Measurements from ENCODE around the gene RBM33.

Gene RBM33

GRCh38 chr7:155731871-155732270 is 87.4 kb downstream of the RBM33 start:
- TF ChIP-seq FOXP2 (optimal IDR thresholded peaks at IDR 0.05; ENCODE audit: control extremely low read depth, extremely low read length, insufficient read depth): no peak
- TF ChIP-seq EZH2 (IDR thresholded peaks at IDR 0.05): no peak
- no peak for TF ChIP-seq POLR2AphosphoS5 (IDR thresholded peaks at IDR 0.05; ENCODE audit: borderline replicate concordance, low read depth, low read length)
- Histone ChIP-seq H3K27ac (no peak overlapping the region), H3K36me3 (ENCODE audit: insufficient read depth, low read length) (peaks cover 27% of the 10 kb centered on the region), H3K4me3 (no peak overlapping the region), H3K9ac (ENCODE audit: insufficient read length) (no peak overlapping the region), H3K9me3 (ENCODE audit: low read depth, low read length) (no peaks in the 10 kb centered on the region)
- DNase-seq (ENCODE audit: low read depth, low spot score): no peak

- no peak overlapping the region for H3K27ac ChIP-seq
- no peaks in the 10 kb centered on the region for H3K9me3 ChIP-seq (ENCODE audit: low read depth, low read length)
- peaks cover 28% of the 10 kb centered on the region for H3K36me3 ChIP-seq (ENCODE audit: insufficient read depth, low read length)
- TF ChIP-seq POLR2AphosphoS5 (IDR thresholded peaks at IDR 0.05; ENCODE audit: borderline replicate concordance, low read depth, low read length): no peak
- TF ChIP-seq EZH2 (IDR thresholded peaks at IDR 0.05): no peak
- TF ChIP-seq FOXP2 (optimal IDR thresholded peaks at IDR 0.05; ENCODE audit: control extremely low read depth, extremely low read length, insufficient read depth): no peak
- no peak for DNase-seq (ENCODE audit: low read depth, low spot score)
- H3K9ac ChIP-seq (ENCODE audit: insufficient read length): no peak overlapping the region
- H3K4me3 ChIP-seq: no peak overlapping the region
Measured at GRCh38 chr7:155732286-155732685, 87.8 kb downstream of the RBM33 start.

- peaks cover 39% of the 10 kb centered on the region for H3K36me3 ChIP-seq (ENCODE audit: insufficient read depth, low read length)
- H3K27ac ChIP-seq: no peak overlapping the region
- no peak for DNase-seq (ENCODE audit: low read depth, low spot score)
- H3K4me3 ChIP-seq: no peak overlapping the region
- H3K9me3 ChIP-seq (ENCODE audit: low read depth, low read length): no peaks in the 10 kb centered on the region
- H3K9ac ChIP-seq (ENCODE audit: insufficient read length): no peak overlapping the region
- TF ChIP-seq FOXP2 (optimal IDR thresholded peaks at IDR 0.05; ENCODE audit: control extremely low read depth, extremely low read length, insufficient read depth): no peak
- TF ChIP-seq POLR2AphosphoS5 (IDR thresholded peaks at IDR 0.05; ENCODE audit: borderline replicate concordance, low read depth, low read length): no peak
- TF ChIP-seq EZH2 (IDR thresholded peaks at IDR 0.05): no peak
Measured at GRCh38 chr7:155733582-155734444, 89.4 kb downstream of the RBM33 start.

GRCh38 chr7:155734445-155734809 is 90.0 kb downstream of the RBM33 start:
- no peak overlapping the region for H3K4me3 ChIP-seq
- no peak overlapping the region for H3K27ac ChIP-seq
- no peak for DNase-seq (ENCODE audit: low read depth, low spot score)
- H3K9me3 ChIP-seq (ENCODE audit: low read depth, low read length): no peaks in the 10 kb centered on the region
- no peak overlapping the region for H3K9ac ChIP-seq (ENCODE audit: insufficient read length)
- peaks cover 45% of the 10 kb centered on the region for H3K36me3 ChIP-seq (ENCODE audit: insufficient read depth, low read length)
- TF ChIP-seq FOXP2 (optimal IDR thresholded peaks at IDR 0.05; ENCODE audit: control extremely low read depth, extremely low read length, insufficient read depth): no peak
- no peak for TF ChIP-seq POLR2AphosphoS5 (IDR thresholded peaks at IDR 0.05; ENCODE audit: borderline replicate concordance, low read depth, low read length)
- TF ChIP-seq EZH2 (IDR thresholded peaks at IDR 0.05): no peak

- no peak for TF ChIP-seq EZH2 (IDR thresholded peaks at IDR 0.05)
- Histone ChIP-seq H3K27ac (no peak overlapping the region), H3K4me3 (no peak overlapping the region), H3K9me3 (ENCODE audit: low read depth, low read length) (no peaks in the 10 kb centered on the region), H3K9ac (ENCODE audit: insufficient read length) (no peak overlapping the region), H3K36me3 (ENCODE audit: insufficient read depth, low read length) (peaks cover 47% of the 10 kb centered on the region)
- DNase-seq (ENCODE audit: low read depth, low spot score): no peak
Measured at GRCh38 chr7:155735442-155736115, 91.1 kb downstream of the RBM33 start.

GRCh38 chr7:155737590-155737989 is 93.1 kb downstream of the RBM33 start:
- no peak for DNase-seq (ENCODE audit: low read depth, low spot score)
- Histone ChIP-seq H3K9me3 (ENCODE audit: low read depth, low read length) (no peaks in the 10 kb centered on the region), H3K27ac (no peak overlapping the region), H3K9ac (ENCODE audit: insufficient read length) (no peak overlapping the region), H3K4me3 (no peak overlapping the region), H3K36me3 (ENCODE audit: insufficient read depth, low read length) (peaks cover 67% of the 10 kb centered on the region)
- TF ChIP-seq EZH2 (IDR thresholded peaks at IDR 0.05) (no peak), FOXP2 (optimal IDR thresholded peaks at IDR 0.05; ENCODE audit: control extremely low read depth, extremely low read length, insufficient read depth) (no peak), POLR2AphosphoS5 (IDR thresholded peaks at IDR 0.05; ENCODE audit: borderline replicate concordance, low read depth, low read length) (no peak)

- no peak overlapping the region for H3K9ac ChIP-seq (ENCODE audit: insufficient read length)
Measured at GRCh38 chr7:155738104-155738503, 93.6 kb downstream of the RBM33 start.

GRCh38 chr7:155738652-155739537 is 94.4 kb downstream of the RBM33 start:
- Histone ChIP-seq H3K9ac (ENCODE audit: insufficient read length) (no peak overlapping the region), H3K9me3 (ENCODE audit: low read depth, low read length) (no peaks in the 10 kb centered on the region), H3K36me3 (ENCODE audit: insufficient read depth, low read length) (peaks cover 76% of the 10 kb centered on the region), H3K4me3 (no peak overlapping the region), H3K27ac (no peak overlapping the region)
- TF ChIP-seq EZH2 (IDR thresholded peaks at IDR 0.05): no peak
- TF ChIP-seq POLR2AphosphoS5 (IDR thresholded peaks at IDR 0.05; ENCODE audit: borderline replicate concordance, low read depth, low read length): no peak
- TF ChIP-seq FOXP2 (optimal IDR thresholded peaks at IDR 0.05; ENCODE audit: control extremely low read depth, extremely low read length, insufficient read depth): no peak
- no peak for DNase-seq (ENCODE audit: low read depth, low spot score)

More at GRCh38 chr7:155738104-155738503, 93.6 kb downstream of the RBM33 start:
- no peak for DNase-seq (ENCODE audit: low read depth, low spot score)
- TF ChIP-seq EZH2 (IDR thresholded peaks at IDR 0.05) (no peak), FOXP2 (optimal IDR thresholded peaks at IDR 0.05; ENCODE audit: control extremely low read depth, extremely low read length, insufficient read depth) (no peak), POLR2AphosphoS5 (IDR thresholded peaks at IDR 0.05; ENCODE audit: borderline replicate concordance, low read depth, low read length) (no peak)
- Histone ChIP-seq H3K9me3 (ENCODE audit: low read depth, low read length) (no peaks in the 10 kb centered on the region), H3K4me3 (no peak overlapping the region), H3K27ac (no peak overlapping the region), H3K36me3 (ENCODE audit: insufficient read depth, low read length) (peaks cover 72% of the 10 kb centered on the region)
